Peyer's patch (tissue), 4 donors: Measurements from ENCODE around the gene PPP2R1B.

Source experiments
- CTCF ChIP-seq, 6 experiments: fragments of 450-650 bp in 4 of 6; fragments of 200-600 bp in 2 of 6; sonication (generic) in 1 of 6; IDR thresholded peaks; one replicate each; pipeline ENCODE4 v1.5.1; 2017 to 2019; ENCODE audit warnings: antibody characterized with exemption in 6 of 6, mild to moderate bottlenecking in 3 of 6, moderate library complexity in 1 of 6
- POLR2A ChIP-seq, 2 donors: fragments of 450-650 bp; IDR thresholded peaks; one replicate each; pipeline ENCODE4 v1.5.1; 2017; ENCODE audit warnings: antibody characterized with exemption in 2 of 2, mild to moderate bottlenecking in 2 of 2, moderate library complexity in 2 of 2

GRCh38 chr11:111722501-111722900 is 43.7 kb downstream of the PPP2R1B start:
- TF ChIP-seq CTCF (IDR thresholded peaks at IDR 0.05) (no peak), POLR2A (IDR thresholded peaks at IDR 0.05) (no peak)
